Testis (tissue), 2 donors: Measurements from ENCODE around the gene OVOL1.

Experiments
- CTCF ChIP-seq, 3 experiments: fragments of 450-650 bp in 2 of 3; fragments of 200-600 bp in 1 of 3; sonication (generic) in 1 of 3; IDR thresholded peaks; one replicate each; pipeline ENCODE4 v1.5.1; 2016 to 2019; ENCODE audit warnings: antibody characterized with exemption in 3 of 3, mild to moderate bottlenecking in 2 of 3, moderate library complexity in 1 of 3
- POLR2A ChIP-seq: fragments of 450-650 bp; IDR thresholded peaks from one replicate; pipeline ENCODE4 v1.6.1; 2017; ENCODE audit warnings: antibody characterized with exemption, mild to moderate bottlenecking, moderate library complexity

GRCh38 chr11:65829459-65829858 lies 42.6 kb downstream of the OVOL1 start:
- TF ChIP-seq CTCF (IDR thresholded peaks at IDR 0.05) (no peak), POLR2A (no peak)
